ENCODE measurements around the gene MACROD2. TPM values are rescaled to one million over a fixed set of nuclear protein-coding genes. Genes with fewer than 3 reads are reported as not detected.

The MACROD2 gene
- total and polyA plus RNA-seq, 4 donors: 0.66 to 10.5 (median 3.3) TPM

GRCh38 chr20:14538433-14538832, 543.1 kb downstream of the MACROD2 start:
- Histone ChIP-seq H3K4me1 (ENCODE audit: control insufficient read depth in 4 of 4, insufficient read depth in 4 of 4, low read length in 3 of 4) (no peaks in the 10 kb centered on the region), H3K9ac (ENCODE audit: low read depth in 1 of 2, low read length in 2 of 2) (no peak overlapping the region), H3K4me3 (ENCODE audit: low read depth in 1 of 3, low read length in 3 of 3) (no peak overlapping the region), H3K36me3 (ENCODE audit: control insufficient read depth in 4 of 4, insufficient read depth in 3 of 4, low read depth in 1 of 4, low read length in 3 of 4) (no peaks in the 10 kb centered on the region), H3K27ac (ENCODE audit: low read depth in 1 of 2, low read length in 2 of 2) (no peak overlapping the region), H3K9me3 (ENCODE audit: control insufficient read depth in 4 of 4, low read length in 3 of 4) (no peaks in the 10 kb centered on the region), H3K27me3 (ENCODE audit: control insufficient read depth in 4 of 4, insufficient read depth in 4 of 4, low read length in 3 of 4) (no peaks in the 10 kb centered on the region)
- 98% methylated on average over 5 of the region's 5 CpGs for WGBS
- TF ChIP-seq SP1 (IDR thresholded peaks at IDR 0.05) (no peak), EGR1 (IDR thresholded peaks at IDR 0.05; ENCODE audit: low read depth in 2 of 2) (no peak), CTCF (IDR thresholded peaks at IDR 0.05; ENCODE audit: low read depth, low read length, missing input control) (no peak), REST (IDR thresholded peaks at IDR 0.05) (no peak), GABPA (IDR thresholded peaks at IDR 0.05 in 1 of 2, conservative IDR thresholded peaks at IDR 0.05 in 1 of 2) (no peak), RAD21 (IDR thresholded peaks at IDR 0.05) (no peak), TAF1 (conservative IDR thresholded peaks at IDR 0.05) (no peak), FOXA2 (IDR thresholded peaks at IDR 0.05) (no peak)
- no peak for DNase-seq (ENCODE audit: low spot score)

GRCh38 chr20:14543040-14543439, 547.7 kb downstream of the MACROD2 start:
- H3K27me3 ChIP-seq (ENCODE audit: control insufficient read depth in 4 of 4, insufficient read depth in 4 of 4, low read length in 3 of 4): no peaks in the 10 kb centered on the region
- H3K4me1 ChIP-seq (ENCODE audit: control insufficient read depth in 4 of 4, insufficient read depth in 4 of 4, low read length in 3 of 4): no peaks in the 10 kb centered on the region
- TF ChIP-seq NR2F2 (IDR thresholded peaks at IDR 0.05) (no peak), MAX (IDR thresholded peaks at IDR 0.05) (no peak), RAD21 (IDR thresholded peaks at IDR 0.05) (no peak), FOXA2 (IDR thresholded peaks at IDR 0.05) (no peak), HNF4G (IDR thresholded peaks at IDR 0.05) (no peak)
- no peak overlapping the region for H3K4me3 ChIP-seq (ENCODE audit: low read depth in 1 of 3, low read length in 3 of 3)
- no peak overlapping the region for H3K9ac ChIP-seq (ENCODE audit: low read depth in 1 of 2, low read length in 2 of 2)
- H3K36me3 ChIP-seq (ENCODE audit: control insufficient read depth in 4 of 4, insufficient read depth in 3 of 4, low read depth in 1 of 4, low read length in 3 of 4): no peaks in the 10 kb centered on the region
- H3K9me3 ChIP-seq (ENCODE audit: control insufficient read depth in 4 of 4, low read length in 3 of 4): no peaks in the 10 kb centered on the region
- no peak for DNase-seq (ENCODE audit: low spot score)
- H3K27ac ChIP-seq (ENCODE audit: low read depth in 1 of 2, low read length in 2 of 2): no peak overlapping the region

- DNase-seq (ENCODE audit: low spot score): no peak
- Histone ChIP-seq H3K9me3 (ENCODE audit: control insufficient read depth in 4 of 4, low read length in 3 of 4) (no peaks in the 10 kb centered on the region), H3K9ac (ENCODE audit: low read depth in 1 of 2, low read length in 2 of 2) (no peak overlapping the region), H3K4me3 (ENCODE audit: low read depth in 1 of 3, low read length in 3 of 3) (no peak overlapping the region), H3K4me1 (ENCODE audit: control insufficient read depth in 4 of 4, insufficient read depth in 4 of 4, low read length in 3 of 4) (no peaks in the 10 kb centered on the region), H3K27ac (ENCODE audit: low read depth in 1 of 2, low read length in 2 of 2) (no peak overlapping the region), H3K27me3 (ENCODE audit: control insufficient read depth in 4 of 4, insufficient read depth in 4 of 4, low read length in 3 of 4) (no peaks in the 10 kb centered on the region), H3K36me3 (ENCODE audit: control insufficient read depth in 4 of 4, insufficient read depth in 3 of 4, low read depth in 1 of 4, low read length in 3 of 4) (no peaks in the 10 kb centered on the region)
- TF ChIP-seq CTCF (IDR thresholded peaks at IDR 0.05; ENCODE audit: low read depth, low read length, missing input control) (no peak), RAD21 (IDR thresholded peaks at IDR 0.05) (no peak), SP1 (IDR thresholded peaks at IDR 0.05) (no peak), EGR1 (IDR thresholded peaks at IDR 0.05; ENCODE audit: low read depth in 2 of 2) (no peak), TAF1 (conservative IDR thresholded peaks at IDR 0.05) (no peak), JUND (IDR thresholded peaks at IDR 0.05) (no peak), FOXA1 (IDR thresholded peaks at IDR 0.05) (no peak), RXRA (IDR thresholded peaks at IDR 0.05) (no peak), YY1 (IDR thresholded peaks at IDR 0.05) (no peak)
- 74% methylated on average over 3 of the region's 3 CpGs for WGBS
These were observed 549.4 kb downstream of the MACROD2 start for GRCh38 chr20:14544688-14545087.

Data from liver (tissue), 9 donors.